ENCODE data around the gene MXRA5.

GRCh38 chrX:3345281-3346191 is 916 bp downstream of the MXRA5 start:
- TF ChIP-seq EZH2 (IDR thresholded peaks at IDR 0.05; ENCODE audit: low read depth, low read length, severe bottlenecking) (peak; percentile 36), CTCF (IDR thresholded peaks at IDR 0.05; ENCODE audit: control extremely low read depth in 1 of 3, insufficient read depth in 1 of 3, low read depth in 1 of 3, low read length in 3 of 3) (no peak)
